Sigmoid colon (tissue), 7 donors: ENCODE measurements around the gene PJA2. TPM values are rescaled to one million over a fixed set of nuclear protein-coding genes. Genes with fewer than 3 reads are reported as not detected.

Source experiments
- DNase-seq: peaks from one replicate; pipeline ENCODE4 v3.0.0-alpha.2; 2019
- H3K27ac ChIP-seq, 4 donors: fragments of 200-600 bp; sonication (generic); one replicate each; pipeline ENCODE4 v1.5.1; 2016 to 2019; ENCODE audit warnings: mild to moderate bottlenecking in 1 of 4
- H3K27me3 ChIP-seq, 3 donors: fragments of 200-600 bp; sonication (generic); one replicate each; pipeline ENCODE4 v1.5.1; 2019; ENCODE audit warnings: mild to moderate bottlenecking in 1 of 3
- H3K36me3 ChIP-seq, 4 donors: fragments of 200-600 bp; sonication (generic); one replicate each; pipeline ENCODE4 v1.5.1; 2016 to 2019
- H3K4me1 ChIP-seq, 4 donors: fragments of 200-600 bp; sonication (generic); one replicate each; pipeline ENCODE4 v1.5.1; 2017 to 2019
- H3K4me3 ChIP-seq, 4 donors: fragments of 200-600 bp; sonication (generic); one replicate each; pipeline ENCODE4 v1.5.1; 2017 to 2019; ENCODE audit warnings: mild to moderate bottlenecking in 2 of 4, moderate library complexity in 1 of 4
- H3K9me3 ChIP-seq, 4 donors: fragments of 200-600 bp in 3 of 4; sonication (generic) in 3 of 4; one replicate each; pipeline versions ENCODE4 v1.5.1 to v1.6.1; 2013 to 2019
- EP300 ChIP-seq, 4 donors: sonication (generic); formaldehyde crosslinking; IDR thresholded peaks; one replicate each; pipeline ENCODE4 v1.6.1; 2017; ENCODE audit warnings: antibody characterized with exemption in 4 of 4
- POLR2A ChIP-seq, 2 donors: fragments of 450-650 bp; IDR thresholded peaks; one replicate each; pipeline ENCODE4 v1.6.1; 2016; ENCODE audit warnings: antibody characterized with exemption in 2 of 2, mild to moderate bottlenecking in 2 of 2, moderate library complexity in 2 of 2
- POLR2AphosphoS5 ChIP-seq, 4 donors: sonication (generic); formaldehyde crosslinking; IDR thresholded peaks; one replicate each; pipeline ENCODE4 v1.6.1; 2017; ENCODE audit warnings: antibody characterized with exemption in 4 of 4
- WGBS, 2 donors: extraction: QIAGEN DNeasy Blood & Tissue Kit; methylation state at CpG; one replicate each; pipeline ENCODE4 v1.1.7; 2013; 5-methylcytosine and 5-hydroxymethylcytosine counted together
- intact Hi-C: fragments of 100-400 bp; cut with DNase I; formaldehyde crosslinking; loops from one replicate; pipeline ENCODE4 v1.15.1; 2023
- polyA plus RNA-seq, 3 donors: library from polyadenylated mRNA; stranded (reverse); fragments of 200-250 nt; gene quantifications; one replicate each; pipeline ENCODE4 v1.2.3, GENCODE V29; 2013
- total RNA-seq, 4 donors: library from RNA; depleted of rRNA; stranded (reverse); fragments of >200 nt; gene quantifications; one replicate each; pipeline ENCODE4 v1.1.0, GENCODE V29; 2016
- TF ChIP-seq, protein P1 (sequence below), 4 experiments: fragments of 450-650 bp in 3 of 4; fragments of 200-600 bp in 1 of 4; IDR thresholded peaks; one replicate each; pipeline ENCODE4 v1.5.1; 2016 to 2019; ENCODE audit warnings: antibody characterized with exemption in 4 of 4, mild to moderate bottlenecking in 3 of 4, moderate library complexity in 2 of 4
- donor health status: healthy with polysubstance abuse.
- donor health status: Bipolar disorder and iron deficiency.
- donor health status: healthy.

Gene PJA2
- total and polyA plus RNA-seq, 7 donors, result 35.4 to 213 (median 163) TPM

DNA sequence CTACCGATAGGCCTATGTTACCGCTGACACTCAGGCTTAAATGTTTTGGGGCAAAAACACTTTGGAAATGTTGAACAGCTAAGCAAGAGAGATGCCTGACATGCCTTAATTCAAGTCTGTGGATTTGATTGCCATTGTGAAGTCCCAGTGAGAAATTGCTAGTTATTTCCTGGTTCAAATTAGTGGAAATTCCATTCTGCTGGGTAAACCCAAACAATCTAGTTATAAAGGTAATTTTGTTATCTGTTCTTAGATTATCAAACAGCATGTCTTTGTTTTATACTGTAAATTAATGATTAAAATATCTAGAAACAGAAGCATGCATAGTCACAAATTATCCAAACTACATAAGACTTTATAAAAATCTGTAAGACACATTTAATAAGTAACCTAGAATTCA lies 96.6 kb downstream of the PJA2 start:
- 97% methylated on average over 2 of the region's 2 CpGs for WGBS, 2 donors
- DNase-seq, result no peak
- no peak overlapping the region for H3K4me3 ChIP-seq
- H3K36me3 ChIP-seq, result no peaks in the 10 kb centered on the region
- no peaks in the 10 kb centered on the region for H3K4me1 ChIP-seq
- H3K27me3 ChIP-seq, result no peaks in the 10 kb centered on the region
- TF ChIP-seq EP300 (IDR thresholded peaks at IDR 0.05) (no peak), POLR2A (IDR thresholded peaks at IDR 0.05) (no peak), POLR2AphosphoS5 (IDR thresholded peaks at IDR 0.05) (no peak)
- TF ChIP-seq, protein P1, sequence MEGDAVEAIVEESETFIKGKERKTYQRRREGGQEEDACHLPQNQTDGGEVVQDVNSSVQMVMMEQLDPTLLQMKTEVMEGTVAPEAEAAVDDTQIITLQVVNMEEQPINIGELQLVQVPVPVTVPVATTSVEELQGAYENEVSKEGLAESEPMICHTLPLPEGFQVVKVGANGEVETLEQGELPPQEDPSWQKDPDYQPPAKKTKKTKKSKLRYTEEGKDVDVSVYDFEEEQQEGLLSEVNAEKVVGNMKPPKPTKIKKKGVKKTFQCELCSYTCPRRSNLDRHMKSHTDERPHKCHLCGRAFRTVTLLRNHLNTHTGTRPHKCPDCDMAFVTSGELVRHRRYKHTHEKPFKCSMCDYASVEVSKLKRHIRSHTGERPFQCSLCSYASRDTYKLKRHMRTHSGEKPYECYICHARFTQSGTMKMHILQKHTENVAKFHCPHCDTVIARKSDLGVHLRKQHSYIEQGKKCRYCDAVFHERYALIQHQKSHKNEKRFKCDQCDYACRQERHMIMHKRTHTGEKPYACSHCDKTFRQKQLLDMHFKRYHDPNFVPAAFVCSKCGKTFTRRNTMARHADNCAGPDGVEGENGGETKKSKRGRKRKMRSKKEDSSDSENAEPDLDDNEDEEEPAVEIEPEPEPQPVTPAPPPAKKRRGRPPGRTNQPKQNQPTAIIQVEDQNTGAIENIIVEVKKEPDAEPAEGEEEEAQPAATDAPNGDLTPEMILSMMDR (IDR thresholded peaks at IDR 0.05), result no peak
- H3K9me3 ChIP-seq, result no peaks in the 10 kb centered on the region
- no peak overlapping the region for H3K27ac ChIP-seq
- intact Hi-C loops, result no loop called here

DNA sequence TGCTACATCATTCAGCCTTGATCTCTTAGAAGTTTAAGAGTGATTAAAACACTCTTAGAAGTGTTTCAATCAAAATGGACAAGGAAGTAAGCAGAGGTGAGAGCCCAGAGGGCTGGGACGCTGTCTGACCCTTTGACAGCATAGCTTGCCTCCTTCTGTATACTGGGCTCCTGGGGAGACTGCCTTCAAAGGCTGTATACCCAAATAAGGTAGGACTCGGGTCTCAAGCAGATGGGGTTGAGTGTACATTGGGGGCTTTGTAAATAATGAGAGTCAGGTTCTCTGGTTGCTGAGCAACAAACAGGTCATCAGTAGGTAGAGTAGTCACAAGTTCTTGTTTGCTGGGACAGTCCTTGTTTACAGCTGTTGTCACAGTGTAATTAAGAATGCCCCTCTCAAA lies 97.1 kb downstream of the PJA2 start:
- no peak for TF ChIP-seq POLR2AphosphoS5 (IDR thresholded peaks at IDR 0.05)
- no peak for TF ChIP-seq EP300 (IDR thresholded peaks at IDR 0.05)
- TF ChIP-seq, protein P1 (IDR thresholded peaks at IDR 0.05), result no peak
- WGBS, 2 donors, result 92 to 95% methylated on average over 2 of the region's 2 CpGs
- no peak for DNase-seq

DNA sequence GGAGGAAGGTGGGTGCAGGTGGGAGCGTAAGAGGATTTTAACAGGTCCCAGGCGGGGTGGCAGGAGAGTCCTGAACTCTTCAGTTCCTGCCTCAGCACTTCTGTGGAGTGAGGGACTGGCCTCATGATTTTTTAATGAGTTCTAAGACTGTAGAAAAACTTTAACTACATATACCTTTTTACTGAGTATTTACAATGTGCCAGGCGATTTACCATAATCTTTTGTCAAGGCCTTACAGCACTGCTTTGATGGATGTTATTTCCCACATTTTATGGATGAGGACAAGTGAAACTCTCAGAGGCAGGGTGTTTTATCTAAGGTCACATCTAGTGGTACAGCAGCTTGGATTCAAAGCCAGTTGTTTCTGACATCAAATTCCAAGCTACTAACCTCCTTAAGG lies 99.5 kb downstream of the PJA2 start:
- TF ChIP-seq POLR2AphosphoS5 (IDR thresholded peaks at IDR 0.05), result no peak
- no peak for TF ChIP-seq EP300 (IDR thresholded peaks at IDR 0.05)
- TF ChIP-seq POLR2A (IDR thresholded peaks at IDR 0.05), result no peak
- 55 to 67% methylated on average over 3 of the region's 3 CpGs for WGBS, 2 donors
- Histone ChIP-seq H3K27me3 (no peaks in the 10 kb centered on the region), H3K4me3 (no peak overlapping the region), H3K4me1 (no peaks in the 10 kb centered on the region), H3K27ac (no peak overlapping the region), H3K36me3 (no peaks in the 10 kb centered on the region), H3K9me3 (no peaks in the 10 kb centered on the region)
- DNase-seq, result no peak
- intact Hi-C loops, result no loop called here

More for the DNA sequence above, 97.1 kb downstream of the PJA2 start:
- Histone ChIP-seq H3K9me3 (no peaks in the 10 kb centered on the region), H3K36me3 (no peaks in the 10 kb centered on the region), H3K4me3 (no peak overlapping the region), H3K4me1 (no peaks in the 10 kb centered on the region), H3K27me3 (no peaks in the 10 kb centered on the region), H3K27ac (no peak overlapping the region)
- intact Hi-C loops, result no loop called here

DNA sequence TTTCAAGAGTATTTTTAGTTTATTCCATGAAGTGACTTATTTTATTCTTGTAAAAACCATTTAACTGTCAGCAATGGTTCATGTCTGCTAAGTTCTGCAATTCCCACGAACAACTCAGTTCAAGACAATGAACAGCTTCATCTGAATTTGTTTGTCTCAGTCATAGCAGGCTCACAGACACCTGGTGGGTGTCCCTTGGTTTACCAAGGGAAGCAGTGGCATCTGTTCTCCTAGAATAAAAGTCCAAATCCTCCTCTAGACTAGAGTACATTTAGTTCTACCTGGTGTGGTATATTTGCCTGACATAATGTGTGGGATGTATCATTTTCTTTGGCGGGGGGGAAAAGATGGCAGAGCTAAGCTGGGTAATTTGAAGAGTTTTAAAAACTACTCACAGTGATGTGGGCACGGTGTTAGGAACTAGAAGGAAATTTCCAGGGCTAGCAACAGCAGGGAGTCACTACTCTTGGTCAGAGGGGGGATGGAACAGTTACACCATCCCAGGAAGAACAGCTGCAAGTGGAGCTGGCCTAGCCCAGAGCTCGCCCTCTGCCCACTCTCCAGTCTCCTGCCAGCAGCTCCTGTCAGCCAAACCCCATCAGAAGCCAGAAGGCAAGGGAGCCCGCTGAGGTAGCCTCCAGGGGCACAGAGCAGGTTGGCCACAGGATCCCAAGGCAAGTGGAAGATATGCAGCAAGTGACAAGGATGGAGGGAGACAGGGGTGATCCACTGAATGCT lies 100.3 kb downstream of the PJA2 start:
- Histone ChIP-seq H3K4me3 (no peak overlapping the region), H3K4me1 (no peaks in the 10 kb centered on the region), H3K36me3 (no peaks in the 10 kb centered on the region), H3K27ac (no peak overlapping the region), H3K9me3 (no peaks in the 10 kb centered on the region), H3K27me3 (no peaks in the 10 kb centered on the region)
- TF ChIP-seq, protein P1 (IDR thresholded peaks at IDR 0.05), result no peak
- no peak for TF ChIP-seq POLR2A (IDR thresholded peaks at IDR 0.05)
- TF ChIP-seq POLR2AphosphoS5 (IDR thresholded peaks at IDR 0.05), result no peak
- no peak for TF ChIP-seq EP300 (IDR thresholded peaks at IDR 0.05)
- WGBS, 2 donors, result 86 to 88% methylated on average over 5 of the region's 5 CpGs
- intact Hi-C loops, result no loop called here
- no peak for DNase-seq

DNA sequence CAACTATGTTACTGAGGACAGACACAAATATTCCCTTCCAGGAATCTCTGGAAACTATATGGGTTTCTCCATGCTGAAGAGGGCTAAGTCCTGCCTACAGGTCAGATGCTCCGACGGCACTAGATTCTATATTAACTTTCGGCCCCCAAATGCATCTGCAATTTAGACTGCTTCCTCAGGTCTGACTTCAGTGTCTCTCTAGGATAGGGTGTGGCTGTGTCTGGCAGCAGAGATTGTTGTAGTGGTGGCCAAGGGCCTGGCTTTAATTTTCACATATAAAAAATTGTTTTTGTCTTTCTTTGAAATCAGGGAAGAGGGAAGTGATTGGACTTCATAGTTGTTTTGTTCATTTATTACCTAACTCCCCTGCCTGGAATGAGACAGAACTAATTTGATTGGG lies 101.8 kb downstream of the PJA2 start:
- no peak overlapping the region for H3K4me3 ChIP-seq
- H3K27ac ChIP-seq, result no peak overlapping the region
- WGBS, 2 donors, result 90 to 93% methylated on average over 3 of the region's 3 CpGs
- no peak for TF ChIP-seq POLR2AphosphoS5 (IDR thresholded peaks at IDR 0.05)
- TF ChIP-seq EP300 (IDR thresholded peaks at IDR 0.05), result no peak
- TF ChIP-seq, protein P1 (IDR thresholded peaks at IDR 0.05), result no peak
- no peak for TF ChIP-seq POLR2A (IDR thresholded peaks at IDR 0.05)
- no peaks in the 10 kb centered on the region for H3K27me3 ChIP-seq
- no peaks in the 10 kb centered on the region for H3K9me3 ChIP-seq
- no peaks in the 10 kb centered on the region for H3K4me1 ChIP-seq
- intact Hi-C loops, result no loop called here
- H3K36me3 ChIP-seq, result no peaks in the 10 kb centered on the region
- no peak for DNase-seq
